HG02852 (cell line): Measurements from ENCODE around the gene SLC34A2.

Experiments used
- ATAC-seq: cut with Tn5 transposase; IDR thresholded peaks from one replicate; pipeline ENCODE4 v1.9.1; 2021; ENCODE audit warnings: mild to moderate bottlenecking, moderate library complexity; ENCODE audit not compliant: unreplicated experiment

The SLC34A2 gene

GRCh38 chr4:25723409-25723808 lies 67.8 kb downstream of the SLC34A2 start:
- ATAC-seq: no peak

- no peak for ATAC-seq
These were observed 70.2 kb downstream of the SLC34A2 start for GRCh38 chr4:25725870-25726269.

GRCh38 chr4:25727711-25728493 lies 72.3 kb downstream of the SLC34A2 start:
- no peak for ATAC-seq
